HL-60 (cell line): ENCODE measurements around the gene ZNF408.

ENCODE experiments used
- DNase-seq, 2 experiments: peaks; one replicate each; pipeline ENCODE4 v3.0.0-alpha.2; 2010 to 2020; ENCODE audit warnings: low read depth in 1 of 2, low spot score in 1 of 2
- H3K27ac ChIP-seq: fragments of 250-450 bp; sonication (Bioruptor Pico); replicated peaks from 2 replicates; pipeline ENCODE4 v1.5.1; 2020; ENCODE audit warnings: mild to moderate bottlenecking, moderate library complexity
- H3K27me3 ChIP-seq: fragments of 250-450 bp; sonication (Bioruptor Pico); 2 replicates; pipeline ENCODE4 v1.5.1; 2021; ENCODE audit warnings: mild to moderate bottlenecking, moderate library complexity; ENCODE audit not compliant: insufficient read depth, poor library complexity, severe bottlenecking
- H3K4me3 ChIP-seq: replicated peaks from 2 replicates; pipeline ENCODE4 v1.5.1; 2011; ENCODE audit warnings: mild to moderate bottlenecking, control low read depth, low read length; ENCODE audit not compliant: insufficient read depth
- GABPA ChIP-seq: IDR thresholded peaks from 2 replicates; pipeline ENCODE4 v1.6.1; 2012; ENCODE audit warnings: low read depth
- POLR2AphosphoS5 ChIP-seq: IDR thresholded peaks from 2 replicates; pipeline ENCODE4 v1.6.1; 2012; ENCODE audit warnings: low read depth
- SPI1 ChIP-seq: IDR thresholded peaks from 2 replicates; pipeline ENCODE4 v1.6.1; 2012; ENCODE audit warnings: low read depth, mild to moderate bottlenecking, borderline replicate concordance
- TF ChIP-seq, protein P1 (sequence below): IDR thresholded peaks from one replicate; pipeline ENCODE4 v1.5.1; 2011; ENCODE audit warnings: low read length, control low read depth, inconsistent platforms; ENCODE audit not compliant: insufficient read depth
- TF ChIP-seq, protein P2 (sequence below): IDR thresholded peaks from 2 replicates; pipeline ENCODE4 v1.6.1; 2012; ENCODE audit warnings: low read depth; ENCODE audit not compliant: insufficient replicate concordance

The ZNF408 gene

DNA sequence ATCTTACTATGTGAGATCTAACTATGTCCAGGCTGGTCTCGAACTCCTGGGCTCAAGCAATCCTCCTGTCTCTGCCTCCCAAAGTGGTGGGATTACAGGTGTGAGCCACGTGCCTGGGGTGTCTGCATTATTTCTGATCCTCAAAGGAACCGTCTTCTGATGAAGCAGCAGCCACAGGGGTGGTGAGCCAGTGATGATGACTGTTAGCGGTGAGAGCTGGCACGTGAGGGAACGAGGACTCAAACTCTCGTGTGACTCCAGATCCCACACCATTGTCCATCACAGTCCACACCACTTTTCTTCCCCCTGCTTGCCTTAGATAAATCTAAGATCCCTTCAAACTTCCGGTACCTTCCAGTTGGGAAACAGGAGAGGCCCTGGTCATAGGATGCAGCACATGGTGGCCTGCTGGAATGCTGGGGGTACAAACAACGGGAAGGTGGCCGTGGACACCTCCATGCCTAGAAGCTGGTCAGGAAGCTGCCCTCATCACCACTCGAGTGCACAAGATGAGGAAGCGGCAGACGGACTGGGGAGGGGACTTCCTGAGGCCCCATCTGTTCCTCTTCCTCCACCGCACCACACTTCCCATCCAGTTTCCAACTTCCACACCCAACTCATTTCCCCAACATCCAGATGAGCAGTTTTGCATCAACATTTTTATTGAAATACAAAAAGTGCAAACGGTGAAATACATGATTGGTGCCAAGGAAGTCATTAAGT, 24.2 kb upstream of the ZNF408 start:
- H3K27ac ChIP-seq = peak overlapping the region; percentile 88
- TF ChIP-seq, protein P1, sequence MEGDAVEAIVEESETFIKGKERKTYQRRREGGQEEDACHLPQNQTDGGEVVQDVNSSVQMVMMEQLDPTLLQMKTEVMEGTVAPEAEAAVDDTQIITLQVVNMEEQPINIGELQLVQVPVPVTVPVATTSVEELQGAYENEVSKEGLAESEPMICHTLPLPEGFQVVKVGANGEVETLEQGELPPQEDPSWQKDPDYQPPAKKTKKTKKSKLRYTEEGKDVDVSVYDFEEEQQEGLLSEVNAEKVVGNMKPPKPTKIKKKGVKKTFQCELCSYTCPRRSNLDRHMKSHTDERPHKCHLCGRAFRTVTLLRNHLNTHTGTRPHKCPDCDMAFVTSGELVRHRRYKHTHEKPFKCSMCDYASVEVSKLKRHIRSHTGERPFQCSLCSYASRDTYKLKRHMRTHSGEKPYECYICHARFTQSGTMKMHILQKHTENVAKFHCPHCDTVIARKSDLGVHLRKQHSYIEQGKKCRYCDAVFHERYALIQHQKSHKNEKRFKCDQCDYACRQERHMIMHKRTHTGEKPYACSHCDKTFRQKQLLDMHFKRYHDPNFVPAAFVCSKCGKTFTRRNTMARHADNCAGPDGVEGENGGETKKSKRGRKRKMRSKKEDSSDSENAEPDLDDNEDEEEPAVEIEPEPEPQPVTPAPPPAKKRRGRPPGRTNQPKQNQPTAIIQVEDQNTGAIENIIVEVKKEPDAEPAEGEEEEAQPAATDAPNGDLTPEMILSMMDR = no peak
- TF ChIP-seq SPI1 = peak; percentile 95
- peak; percentile 72; the same call in 1 of the 2 replicates for TF ChIP-seq POLR2AphosphoS5
- no peaks in the 10 kb centered on the region for H3K27me3 ChIP-seq
- no peak overlapping the region for H3K4me3 ChIP-seq
- DNase-seq = peak; percentile 79 to 86

DNA sequence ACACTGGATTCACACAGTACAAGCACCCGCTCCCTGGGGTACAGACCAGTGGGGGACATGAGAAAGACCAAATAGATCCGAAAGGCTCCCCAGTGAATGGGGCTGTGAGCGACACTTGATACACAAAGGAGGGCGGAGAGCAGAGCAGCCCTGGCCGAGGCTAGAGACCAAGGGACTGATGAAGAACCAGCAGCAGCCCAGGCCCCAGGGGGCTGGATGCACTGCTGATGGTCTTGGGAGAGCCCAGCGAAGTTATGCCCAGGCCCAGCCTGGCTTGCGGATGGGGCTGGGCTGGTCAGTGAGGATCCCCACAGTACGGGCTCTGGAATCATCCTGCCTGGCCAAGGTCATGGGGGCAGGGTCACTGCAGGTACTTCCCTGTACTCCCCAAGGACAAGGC, 23.7 kb upstream of the ZNF408 start:
- Histone ChIP-seq H3K27ac (peak overlapping the region; percentile 88), H3K4me3 (no peak overlapping the region)

DNA sequence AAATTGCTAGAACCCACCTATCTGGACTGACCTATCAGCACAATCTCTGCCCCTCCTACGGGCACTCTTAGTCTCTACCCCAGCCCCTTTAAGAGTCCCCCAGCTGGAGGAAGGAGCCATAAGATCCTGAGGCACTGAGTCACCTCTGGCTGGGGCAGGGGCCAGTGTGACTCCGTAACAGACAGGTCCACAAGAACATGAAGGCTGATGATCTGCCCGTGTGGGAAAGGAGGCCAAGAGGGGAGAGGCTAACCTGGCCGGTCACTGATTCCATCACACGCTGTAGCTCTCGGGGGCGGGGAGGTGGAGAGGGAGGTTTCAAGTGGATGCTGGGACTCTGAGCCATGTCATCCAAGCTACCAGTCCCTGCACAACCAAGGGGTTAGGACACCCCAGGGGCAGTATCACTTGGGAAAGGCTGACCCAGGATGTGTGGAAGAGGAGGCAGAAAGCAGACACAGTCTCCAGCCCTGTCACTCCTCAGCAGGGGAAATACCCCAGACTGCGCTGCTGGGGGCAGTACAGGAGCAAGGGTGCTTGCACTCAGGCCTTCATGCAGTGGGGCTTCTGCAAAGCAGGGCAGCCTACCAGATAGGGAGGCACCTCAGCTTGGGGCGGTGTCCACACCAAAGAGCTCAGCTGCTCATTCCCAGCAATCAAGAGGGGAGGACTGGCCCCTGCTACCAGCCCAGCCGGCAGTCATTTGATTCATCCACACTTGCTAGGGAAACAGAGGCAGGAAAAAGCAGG, 22.7 kb upstream of the ZNF408 start:
- Histone ChIP-seq H3K27ac (peak overlapping the region; percentile 88; the same call in 1 of the 2 replicates), H3K4me3 (no peak overlapping the region), H3K27me3 (no peaks in the 10 kb centered on the region)
- DNase-seq = no peak
- TF ChIP-seq, protein P2, sequence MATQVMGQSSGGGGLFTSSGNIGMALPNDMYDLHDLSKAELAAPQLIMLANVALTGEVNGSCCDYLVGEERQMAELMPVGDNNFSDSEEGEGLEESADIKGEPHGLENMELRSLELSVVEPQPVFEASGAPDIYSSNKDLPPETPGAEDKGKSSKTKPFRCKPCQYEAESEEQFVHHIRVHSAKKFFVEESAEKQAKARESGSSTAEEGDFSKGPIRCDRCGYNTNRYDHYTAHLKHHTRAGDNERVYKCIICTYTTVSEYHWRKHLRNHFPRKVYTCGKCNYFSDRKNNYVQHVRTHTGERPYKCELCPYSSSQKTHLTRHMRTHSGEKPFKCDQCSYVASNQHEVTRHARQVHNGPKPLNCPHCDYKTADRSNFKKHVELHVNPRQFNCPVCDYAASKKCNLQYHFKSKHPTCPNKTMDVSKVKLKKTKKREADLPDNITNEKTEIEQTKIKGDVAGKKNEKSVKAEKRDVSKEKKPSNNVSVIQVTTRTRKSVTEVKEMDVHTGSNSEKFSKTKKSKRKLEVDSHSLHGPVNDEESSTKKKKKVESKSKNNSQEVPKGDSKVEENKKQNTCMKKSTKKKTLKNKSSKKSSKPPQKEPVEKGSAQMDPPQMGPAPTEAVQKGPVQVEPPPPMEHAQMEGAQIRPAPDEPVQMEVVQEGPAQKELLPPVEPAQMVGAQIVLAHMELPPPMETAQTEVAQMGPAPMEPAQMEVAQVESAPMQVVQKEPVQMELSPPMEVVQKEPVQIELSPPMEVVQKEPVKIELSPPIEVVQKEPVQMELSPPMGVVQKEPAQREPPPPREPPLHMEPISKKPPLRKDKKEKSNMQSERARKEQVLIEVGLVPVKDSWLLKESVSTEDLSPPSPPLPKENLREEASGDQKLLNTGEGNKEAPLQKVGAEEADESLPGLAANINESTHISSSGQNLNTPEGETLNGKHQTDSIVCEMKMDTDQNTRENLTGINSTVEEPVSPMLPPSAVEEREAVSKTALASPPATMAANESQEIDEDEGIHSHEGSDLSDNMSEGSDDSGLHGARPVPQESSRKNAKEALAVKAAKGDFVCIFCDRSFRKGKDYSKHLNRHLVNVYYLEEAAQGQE = no peak
- TF ChIP-seq, protein P1 = no peak

More for the DNA sequence above, 23.7 kb upstream of the ZNF408 start:
- TF ChIP-seq GABPA = no peak
- TF ChIP-seq SPI1 = no peak
- TF ChIP-seq POLR2AphosphoS5 = peak; percentile 9; the same call in 1 of the 2 replicates
- no peaks in the 10 kb centered on the region for H3K27me3 ChIP-seq
- no peak for DNase-seq

DNA sequence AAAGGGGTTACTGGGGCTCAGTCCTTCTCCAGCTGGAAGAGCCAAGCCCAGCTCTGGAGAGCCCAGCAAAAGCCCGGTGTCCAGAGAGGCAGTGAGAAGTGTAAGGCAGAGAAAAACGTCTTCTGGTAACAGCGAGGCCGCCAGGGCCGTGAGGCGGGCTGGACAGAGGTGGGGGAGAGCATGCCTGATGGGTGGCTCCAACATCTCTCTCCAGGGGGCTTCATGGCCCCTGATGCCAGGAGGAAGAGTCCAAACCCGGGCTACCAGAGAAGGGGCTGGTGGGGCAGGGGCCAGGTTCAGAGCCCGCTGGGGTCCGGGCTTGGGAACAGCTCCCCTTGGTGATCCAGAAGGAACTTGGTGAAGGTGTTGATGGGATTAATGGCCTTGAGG, 22.1 kb upstream of the ZNF408 start:
- peak overlapping the region; percentile 88; the same call in 1 of the 2 replicates for H3K27ac ChIP-seq
- no peak for DNase-seq
- no peaks in the 10 kb centered on the region for H3K27me3 ChIP-seq
- TF ChIP-seq POLR2AphosphoS5 (no peak), GABPA (no peak), SPI1 (no peak)
- H3K4me3 ChIP-seq = no peak overlapping the region

DNA sequence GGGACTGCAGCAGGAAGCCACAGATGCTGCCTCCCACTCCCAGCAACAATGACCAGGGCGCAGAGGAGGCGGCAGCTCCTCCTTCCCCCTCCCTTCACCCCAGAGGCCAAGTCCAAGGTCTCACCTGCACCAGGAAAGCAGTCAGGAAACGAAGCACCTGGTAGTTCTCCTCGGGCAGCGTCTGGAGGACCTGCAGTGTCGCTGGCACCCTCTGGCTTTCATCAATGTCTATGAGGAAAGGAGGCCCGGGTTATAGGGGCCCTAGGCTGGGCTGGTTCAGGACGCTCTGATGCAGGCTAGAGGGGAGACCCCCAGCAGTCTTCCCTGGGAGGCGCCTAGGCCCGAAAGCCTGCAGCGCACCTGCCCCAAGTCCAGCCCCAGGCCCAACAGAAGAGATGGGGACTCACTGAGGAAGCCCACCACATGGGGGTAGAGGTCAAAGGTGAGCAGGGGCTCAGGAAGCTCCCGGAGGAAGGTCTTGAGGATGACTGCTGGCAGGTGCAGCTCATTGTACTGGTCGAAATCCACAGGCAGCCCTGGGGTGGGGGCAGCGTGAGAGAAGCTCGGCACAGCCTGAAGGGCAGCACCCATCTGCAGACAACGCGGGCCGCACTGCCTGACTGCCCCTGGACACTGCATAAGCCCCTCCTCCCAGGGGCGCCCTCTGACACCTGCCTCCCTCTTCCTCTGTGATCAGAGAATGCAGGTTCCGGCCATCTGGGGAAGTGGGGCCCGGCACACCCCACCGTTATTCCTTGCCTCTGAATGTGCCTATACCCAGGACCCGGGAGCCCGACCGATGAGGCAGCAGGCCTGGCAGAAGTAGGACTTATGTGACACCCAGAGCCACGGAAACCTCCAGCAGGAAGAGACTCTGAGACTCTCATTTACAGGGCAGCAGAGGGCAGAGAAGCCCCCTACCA, 21.3 kb upstream of the ZNF408 start:
- no peak for DNase-seq
- no peak overlapping the region; the same call in 1 of the 2 replicates for H3K27ac ChIP-seq
- H3K27me3 ChIP-seq = no peaks in the 10 kb centered on the region
- TF ChIP-seq GABPA (no peak), SPI1 (no peak), POLR2AphosphoS5 (no peak)
- TF ChIP-seq, protein P1 = no peak
- TF ChIP-seq, protein P2 = no peak
- no peak overlapping the region for H3K4me3 ChIP-seq
